Measurements from ENCODE around the gene FZR1. TPM values are rescaled to one million over a fixed set of nuclear protein-coding genes. Genes with fewer than 3 reads are reported as not detected.

FZR1 gene
- total and polyA plus RNA-seq, 9 of the 15 experiments (the other 6 are each of a cell fraction or from before 2014, with no cell fraction given), result 0.18 to 48.0 (median 22.2) TPM

GRCh38 chr19:3580156-3580934, 74.2 kb downstream of the FZR1 start (continued):
- no peak for TF ChIP-seq RREB1 (CRISPR knock-in tag; IDR thresholded peaks at IDR 0.05)
- no peak for TF ChIP-seq CBX5 (IDR thresholded peaks at IDR 0.05; ENCODE audit: borderline replicate concordance, low read depth)
- no peak for TF ChIP-seq KLF1 (tag; IDR thresholded peaks at IDR 0.05)
- 0 out of 2 replicates have a peak, but pooled peaks have one; percentile 25 for TF ChIP-seq MAFF (IDR thresholded peaks at IDR 0.05; ENCODE audit: low read length)
- TF ChIP-seq KLF10 (CRISPR knock-in tag; IDR thresholded peaks at IDR 0.05), result no peak
- TF ChIP-seq TCF15 (CRISPR knock-in tag; IDR thresholded peaks at IDR 0.05), result no peak
- no peak for TF ChIP-seq CBX2 (IDR thresholded peaks at IDR 0.05; ENCODE audit: insufficient read depth, low read length, poor library complexity, severe bottlenecking)
- peak; percentile 90 for TF ChIP-seq DPF2 (IDR thresholded peaks at IDR 0.05)
- no peak for TF ChIP-seq IRF2 (CRISPR knock-in tag; IDR thresholded peaks at IDR 0.05)
- TF ChIP-seq HNRNPL (IDR thresholded peaks at IDR 0.05; ENCODE audit: low read depth, low read length), result no peak
- no peak for TF ChIP-seq E2F5 (CRISPR knock-in tag; IDR thresholded peaks at IDR 0.05)
- TF ChIP-seq NONO (IDR thresholded peaks at IDR 0.05; ENCODE audit: low read depth in 2 of 2, low read length in 1 of 2), result no peak
- TF ChIP-seq E2F6 (IDR thresholded peaks at IDR 0.05; ENCODE audit: borderline replicate concordance in 1 of 2, extremely low read depth in 1 of 2, insufficient read depth in 1 of 2, insufficient read length in 1 of 2, low read depth in 1 of 2, low read length in 1 of 2, poor library complexity in 1 of 2, severe bottlenecking in 1 of 2), result no peak
- TF ChIP-seq BRF1 (IDR thresholded peaks at IDR 0.05; ENCODE audit: borderline replicate concordance, extremely low read depth, insufficient read length), result no peak
- TF ChIP-seq ZNF436 (CRISPR knock-in tag; IDR thresholded peaks at IDR 0.05), result no peak
- TF ChIP-seq ZNF507 (tag; conservative IDR thresholded peaks at IDR 0.05), result no peak
- no peak for TF ChIP-seq ZNF512 (tag; IDR thresholded peaks at IDR 0.05)
